Activated CD8-positive, alpha-beta memory T cell treated with anti-CD3 and anti-CD28 coated beads for 1 hour (primary cell): ENCODE results near the gene RPAP2.
"Not testable (repeated sequence)": the region's sequence is repeated elsewhere in the genome, so short reads cannot be mapped to it uniquely, and the experiment has no call there.

Experiments
- DNase-seq, 2 donors: peaks; one replicate each; pipeline ENCODE4 v3.0.0-alpha.2; 2020; ENCODE audit warnings: low read depth in 1 of 2; ENCODE audit errors: extremely low read depth in 1 of 2

Gene RPAP2

DNA sequence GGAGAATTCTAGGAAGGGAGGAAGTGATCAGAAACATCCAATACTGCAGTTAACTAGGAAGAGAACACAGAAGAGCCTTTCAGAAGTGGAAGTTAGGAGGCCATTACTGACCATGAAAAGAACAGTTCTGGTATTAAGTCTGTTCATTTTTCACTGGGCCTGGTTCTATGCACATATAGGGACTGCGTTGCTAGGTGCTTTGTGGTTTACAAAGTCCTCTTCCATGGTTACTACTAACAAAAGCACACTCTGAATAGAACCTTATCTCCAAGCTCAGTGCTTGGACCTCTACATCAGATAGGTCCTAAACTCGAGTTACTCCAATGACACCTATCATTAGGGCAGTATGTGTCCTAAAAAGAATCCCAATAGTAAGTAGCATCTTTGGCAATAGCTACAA, 75.4 kb downstream of the RPAP2 start:
- DNase-seq: no peak

- DNase-seq: no peak
These were observed 77.5 kb downstream of the RPAP2 start for GRCh38 chr1:92376345-92376744.

GRCh38 chr1:92377991-92378390, 79.1 kb downstream of the RPAP2 start:
- DNase-seq: not testable (repeated sequence)

GRCh38 chr1:92380867-92381266, 82.0 kb downstream of the RPAP2 start:
- no peak for DNase-seq

- DNase-seq: not testable (repeated sequence)
These were observed 95.1 kb downstream of the RPAP2 start for GRCh38 chr1:92393966-92394365.

DNA sequence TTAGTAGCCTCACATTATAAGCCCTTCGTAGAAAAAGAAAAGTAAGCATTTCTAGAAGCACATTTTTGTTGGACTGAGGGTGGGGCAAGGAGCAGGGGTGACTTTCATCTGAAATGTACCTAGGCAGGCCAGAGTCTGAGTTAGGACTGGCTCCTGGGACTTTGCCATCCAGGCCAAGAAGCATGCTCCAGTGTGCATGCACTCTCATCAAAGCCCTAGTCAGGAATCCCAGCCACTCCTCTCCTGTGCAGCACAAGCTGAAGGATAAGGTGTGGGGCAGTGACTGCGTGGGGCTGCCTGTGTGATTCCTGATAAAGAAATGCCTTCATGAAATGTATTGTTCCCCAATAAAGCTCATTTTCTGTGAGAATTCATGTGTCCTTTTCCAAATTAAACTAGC, 99.7 kb downstream of the RPAP2 start:
- no peak for DNase-seq

- no peak for DNase-seq
These were observed 100.2 kb downstream of the RPAP2 start for GRCh38 chr1:92399076-92399475.

GRCh38 chr1:92404661-92405060, 105.8 kb downstream of the RPAP2 start:
- no peak for DNase-seq

- DNase-seq: no peak
These were observed 110.0 kb downstream of the RPAP2 start for GRCh38 chr1:92408825-92409224.

GRCh38 chr1:92409946-92410549, 111.2 kb downstream of the RPAP2 start:
- no peak for DNase-seq

DNA sequence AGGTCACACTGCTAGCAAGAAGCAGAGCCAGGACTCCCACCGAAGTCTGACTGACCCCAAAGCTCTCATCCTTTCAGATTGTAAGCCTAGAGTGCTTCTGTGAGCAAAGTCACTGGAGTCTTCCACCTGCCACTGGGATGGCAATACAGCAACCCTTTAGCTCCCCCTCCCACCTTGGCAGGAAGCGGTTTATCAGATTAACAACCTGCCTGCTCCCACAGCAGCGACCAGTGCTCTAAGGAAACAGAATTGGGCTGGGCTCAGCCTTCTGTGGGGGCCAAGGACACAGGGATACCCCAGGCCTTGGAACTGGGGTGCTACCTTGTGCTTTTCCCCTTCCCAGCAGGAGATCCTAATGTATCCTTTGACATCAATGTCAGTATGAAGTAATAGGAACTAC, 111.8 kb downstream of the RPAP2 start:
- DNase-seq: no peak

DNA sequence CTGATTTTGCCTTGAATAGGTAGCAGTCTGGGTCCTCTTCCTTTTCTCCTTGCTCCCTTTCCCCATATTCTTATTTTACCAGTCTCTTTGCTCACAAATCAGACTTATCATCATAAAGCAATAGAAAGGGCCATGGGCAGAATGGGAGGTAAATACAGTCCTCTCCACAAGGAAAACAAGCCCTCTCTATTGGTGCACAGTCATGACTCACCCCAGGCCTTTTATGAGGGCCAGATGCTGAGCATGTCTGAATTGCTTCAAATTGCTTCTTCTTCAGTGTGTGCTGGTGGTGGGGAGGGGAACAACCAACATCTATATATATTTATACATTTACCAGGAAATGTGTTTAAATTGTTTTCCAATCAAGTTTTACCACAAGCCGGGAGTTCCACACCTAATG, 112.7 kb downstream of the RPAP2 start:
- no peak for DNase-seq

DNA sequence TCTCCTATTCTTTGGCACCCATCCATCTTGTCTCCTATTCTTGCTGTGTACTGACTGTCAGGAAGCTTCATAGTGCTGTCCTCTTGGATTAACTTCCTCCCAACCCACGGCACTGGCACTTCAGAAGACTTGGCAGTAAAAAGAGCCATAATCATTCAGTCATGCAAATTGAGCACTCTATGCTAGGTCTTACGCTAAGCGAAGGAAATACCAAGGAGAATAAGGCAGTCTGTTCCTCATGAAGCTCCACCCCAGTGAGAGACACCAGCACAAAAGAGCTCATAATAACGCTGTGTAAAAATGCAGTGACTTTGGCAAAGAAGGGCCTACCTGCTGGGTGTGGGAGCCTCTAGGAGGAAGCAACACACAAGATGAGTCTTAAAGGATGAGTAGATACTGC, 120.8 kb downstream of the RPAP2 start:
- DNase-seq: no peak

- no peak for DNase-seq
These were observed 125.5 kb downstream of the RPAP2 start for GRCh38 chr1:92424381-92424780.

DNA sequence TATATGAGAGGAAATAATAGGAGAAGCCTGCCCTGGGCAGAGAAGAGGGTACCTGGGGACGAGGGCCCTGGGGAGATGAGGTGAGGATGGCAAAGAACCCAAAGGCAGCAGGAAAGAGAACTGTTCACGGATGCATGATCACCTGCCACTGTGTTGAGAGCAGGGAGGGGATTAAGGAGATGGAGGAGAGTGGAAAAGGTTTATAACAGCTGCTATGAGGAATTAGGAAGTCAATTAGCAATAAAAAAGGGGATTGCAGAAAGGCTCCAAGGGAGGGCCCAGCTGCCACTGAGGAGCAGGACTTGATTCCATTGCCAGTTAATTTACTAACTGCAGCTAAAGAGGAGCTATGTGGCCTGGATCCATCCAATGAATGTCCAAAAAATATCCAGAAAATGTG, 126.8 kb downstream of the RPAP2 start:
- no peak for DNase-seq

DNA sequence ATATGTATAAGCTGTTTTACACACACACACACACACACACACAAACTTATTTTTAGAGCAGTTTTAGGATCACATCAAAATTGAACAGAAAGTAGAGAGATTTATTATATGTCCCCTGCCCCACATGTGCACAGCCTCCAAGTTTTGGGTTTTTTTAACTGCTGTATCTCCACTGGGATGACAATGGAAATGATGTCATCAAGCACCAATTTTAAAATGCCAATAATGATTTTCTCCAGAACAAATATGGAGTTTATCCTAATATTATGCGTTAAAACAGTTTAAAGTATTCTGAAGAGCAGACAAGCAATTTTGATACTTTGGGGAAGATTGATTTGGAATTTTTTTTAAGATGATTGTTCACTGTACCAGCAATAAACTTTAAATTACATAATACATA, 131.2 kb downstream of the RPAP2 start:
- no peak for DNase-seq

DNA sequence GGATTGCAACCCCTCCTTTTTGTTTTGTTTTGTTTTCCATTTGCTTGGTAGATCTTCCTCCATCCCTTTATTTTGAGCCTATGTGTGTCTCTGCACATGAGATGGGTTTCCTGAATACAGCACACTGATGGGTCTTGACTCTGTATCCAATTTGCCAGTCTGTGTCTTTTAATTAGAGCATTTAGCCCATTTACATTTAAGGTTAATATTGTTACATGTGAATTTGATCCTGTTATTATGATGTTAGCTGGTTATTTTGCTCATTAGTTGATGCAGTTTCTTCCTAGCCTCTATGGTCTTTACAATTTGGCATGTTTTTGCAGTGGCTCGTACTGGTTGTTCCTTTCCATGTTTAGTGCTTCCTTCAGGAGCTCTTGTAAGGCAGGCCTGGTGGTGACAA, 135.7 kb downstream of the RPAP2 start:
- DNase-seq: not testable (repeated sequence)

- DNase-seq: no peak
These were observed 140.4 kb downstream of the RPAP2 start for GRCh38 chr1:92439291-92439690.

DNA sequence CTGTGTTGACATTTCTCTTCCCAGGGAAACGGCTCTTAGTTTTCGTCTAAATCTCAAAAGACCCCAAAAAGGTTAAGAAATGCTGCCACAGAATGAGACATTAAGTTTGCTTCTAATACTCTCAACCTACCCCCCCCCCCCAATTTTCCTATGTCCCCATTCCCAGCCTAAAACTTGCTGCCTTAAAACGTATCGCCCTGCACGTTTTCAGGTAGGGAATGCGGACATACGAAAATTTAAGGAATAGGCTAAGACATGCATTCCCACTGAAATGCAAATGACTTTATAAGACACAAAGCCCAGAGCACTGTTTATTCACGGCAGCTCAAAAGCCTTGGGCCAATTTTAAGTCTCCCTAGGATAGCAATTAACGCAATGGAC, 142.4 kb downstream of the RPAP2 start:
- no peak for DNase-seq

DNA sequence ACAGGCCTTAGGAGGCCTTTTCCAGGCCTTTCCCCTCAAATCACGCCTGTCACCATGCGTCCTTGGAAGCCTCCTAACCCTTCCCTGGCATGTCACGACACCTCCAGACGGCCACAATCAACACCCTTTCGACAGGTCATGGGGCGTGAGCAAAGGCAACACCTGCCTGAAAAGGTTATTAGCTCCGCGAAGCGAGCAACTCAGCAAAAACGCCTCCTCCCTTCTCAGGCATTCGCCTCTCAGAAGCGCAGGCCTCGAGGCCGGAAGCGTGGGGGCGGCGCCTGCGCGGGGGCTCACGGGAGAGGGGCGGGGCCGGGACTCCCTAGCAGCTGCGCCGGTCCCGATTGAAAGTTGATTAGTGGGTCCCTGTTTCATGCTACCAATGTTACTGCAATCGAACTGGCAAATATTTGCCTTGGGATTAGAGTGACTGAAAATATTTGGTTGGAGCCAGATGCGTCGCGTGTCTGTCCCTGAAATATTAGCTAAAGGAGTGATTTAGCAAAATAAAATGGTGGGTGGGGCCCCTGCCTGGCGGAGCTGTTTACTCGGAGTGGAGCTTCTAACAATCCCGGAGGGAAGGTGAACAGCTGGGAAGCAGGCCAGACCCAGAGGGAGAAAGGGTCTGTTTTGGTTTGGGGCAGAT, 143.0 kb downstream of the RPAP2 start:
- no peak for DNase-seq

- no peak for DNase-seq
These were observed 143.5 kb downstream of the RPAP2 start for GRCh38 chr1:92442351-92442750.

GRCh38 chr1:92443893-92444292, 145.0 kb downstream of the RPAP2 start:
- DNase-seq: no peak

DNA sequence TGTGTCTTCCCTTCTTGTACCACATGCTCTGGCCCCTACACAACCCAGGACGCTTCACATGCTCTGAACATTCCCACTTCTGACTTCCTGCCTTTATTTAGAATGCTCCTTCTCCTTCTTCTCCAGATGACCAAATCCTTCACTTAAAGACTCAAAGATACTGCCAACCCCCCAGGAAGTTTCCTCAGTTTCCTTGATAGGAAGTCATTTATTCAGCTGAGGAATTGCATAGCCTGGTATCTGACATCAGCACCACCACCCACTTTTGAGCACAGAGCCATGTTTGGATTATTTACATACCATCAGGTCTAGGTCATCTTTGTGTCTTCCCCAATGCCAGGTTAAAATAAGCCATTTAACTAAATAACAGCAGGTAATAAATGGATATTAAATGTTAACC, 145.5 kb downstream of the RPAP2 start:
- DNase-seq: no peak
